ENCODE results near the gene SOAT2.

SOAT2 gene

DNA sequence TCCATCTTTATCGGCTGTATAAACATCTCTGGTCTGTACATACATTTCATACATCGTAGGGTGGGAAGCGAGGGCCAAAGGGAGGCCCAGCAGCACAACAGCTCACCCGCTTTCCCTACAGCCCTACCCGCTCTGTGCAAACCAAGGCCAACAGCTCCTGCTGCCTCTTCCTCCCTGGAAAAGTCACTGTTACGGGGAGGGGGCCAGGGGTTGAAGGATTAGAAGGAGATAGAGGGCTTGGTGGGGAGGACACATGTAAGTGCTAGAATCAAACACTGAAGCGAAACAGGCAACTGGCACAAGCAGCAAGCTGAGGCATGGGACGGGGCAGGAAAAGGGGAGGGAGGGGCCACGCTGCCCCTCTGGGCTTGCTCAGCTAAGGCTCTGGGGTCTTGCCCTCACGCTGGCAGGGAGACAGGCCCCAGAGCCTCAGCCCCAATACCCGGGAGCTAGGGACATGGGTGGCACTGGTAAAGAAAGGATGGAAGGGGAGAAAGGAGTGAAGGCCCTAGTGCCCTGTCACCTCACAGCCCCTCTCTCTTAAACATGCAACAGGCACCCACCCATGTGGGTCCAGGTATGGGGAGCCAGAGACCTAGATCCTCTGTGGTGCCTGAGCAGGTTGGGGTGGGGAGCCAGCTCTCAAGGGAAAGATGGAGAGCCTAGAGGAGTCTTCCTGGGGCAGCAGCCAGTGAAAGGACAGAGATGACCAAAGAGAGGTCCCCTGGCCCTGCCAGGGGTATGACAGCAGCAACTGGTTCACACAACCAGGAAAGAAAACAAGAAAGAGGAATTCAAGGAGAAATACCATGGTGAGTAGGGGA, 38.5 kb upstream of the SOAT2 start:
- DNase-seq: no peak

DNA sequence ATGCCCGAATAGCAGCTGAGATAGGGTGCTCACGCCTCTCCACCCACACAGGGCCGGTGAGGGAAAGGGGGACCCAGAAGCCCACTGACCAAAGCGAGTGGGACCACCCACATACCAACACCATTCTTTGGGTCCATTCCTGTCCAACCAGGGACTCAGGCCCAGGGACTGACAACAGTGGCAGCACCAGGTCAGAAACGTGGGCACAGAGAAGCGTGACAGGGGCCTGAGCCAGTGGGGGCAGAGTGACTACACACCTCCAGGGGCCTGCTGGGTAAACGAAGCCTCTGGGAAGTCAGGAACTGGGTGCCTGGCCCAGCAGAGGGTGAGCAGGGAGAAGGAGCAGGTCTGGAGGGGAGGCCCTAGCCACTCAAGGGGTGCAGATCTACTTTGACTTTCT, 37.8 kb upstream of the SOAT2 start:
- ATAC-seq: no peak
- no peak for DNase-seq

More for the DNA sequence above, 38.5 kb upstream of the SOAT2 start:
- ATAC-seq: no peak

DNA sequence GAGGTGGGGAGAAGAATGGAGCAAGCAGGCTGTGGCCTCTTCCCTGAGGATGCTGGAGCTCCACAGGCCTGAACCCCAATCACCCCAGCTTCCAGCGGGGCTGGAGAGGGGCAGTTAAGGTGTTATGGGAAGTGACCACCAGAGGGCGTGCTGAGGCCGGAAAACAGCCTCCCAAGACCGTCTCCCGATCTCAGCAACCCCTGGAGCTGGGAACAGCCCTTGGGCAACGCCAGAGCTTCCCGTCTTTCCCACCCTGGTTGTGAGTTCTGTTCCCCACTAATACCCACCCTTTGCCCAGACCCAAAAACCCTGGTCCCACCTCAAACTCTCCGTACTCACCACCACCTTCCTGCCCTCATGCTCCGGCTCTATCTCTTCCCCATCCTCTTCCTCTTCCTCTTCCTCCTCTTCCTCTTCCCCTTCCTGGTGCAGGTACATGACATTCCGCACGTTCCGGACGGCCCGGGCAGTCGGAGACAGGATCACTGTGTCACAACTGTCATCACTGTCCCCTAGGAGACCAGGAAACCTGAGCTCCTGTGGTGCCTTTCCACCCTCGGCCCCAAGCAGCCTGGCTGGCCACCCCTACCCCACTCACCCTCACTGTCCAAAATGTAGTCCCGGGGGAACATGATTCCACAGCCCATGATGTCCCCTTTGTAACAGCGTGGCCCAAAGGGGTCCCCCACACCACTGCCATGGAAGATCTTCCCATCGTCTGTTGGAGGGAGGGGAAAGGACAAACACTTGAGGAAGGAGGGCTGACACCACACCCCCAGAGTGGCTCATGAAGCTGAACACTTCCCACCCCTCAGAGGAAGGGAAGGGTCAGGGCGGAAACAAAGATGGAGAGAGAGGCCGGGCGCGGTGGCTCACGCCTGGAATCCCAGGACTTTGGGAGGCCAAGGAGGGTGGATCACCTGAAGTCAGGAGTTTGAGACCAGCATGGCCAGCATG, 37.0 kb upstream of the SOAT2 start:
- no peak for ATAC-seq
- peak; percentile 78 for DNase-seq

DNA sequence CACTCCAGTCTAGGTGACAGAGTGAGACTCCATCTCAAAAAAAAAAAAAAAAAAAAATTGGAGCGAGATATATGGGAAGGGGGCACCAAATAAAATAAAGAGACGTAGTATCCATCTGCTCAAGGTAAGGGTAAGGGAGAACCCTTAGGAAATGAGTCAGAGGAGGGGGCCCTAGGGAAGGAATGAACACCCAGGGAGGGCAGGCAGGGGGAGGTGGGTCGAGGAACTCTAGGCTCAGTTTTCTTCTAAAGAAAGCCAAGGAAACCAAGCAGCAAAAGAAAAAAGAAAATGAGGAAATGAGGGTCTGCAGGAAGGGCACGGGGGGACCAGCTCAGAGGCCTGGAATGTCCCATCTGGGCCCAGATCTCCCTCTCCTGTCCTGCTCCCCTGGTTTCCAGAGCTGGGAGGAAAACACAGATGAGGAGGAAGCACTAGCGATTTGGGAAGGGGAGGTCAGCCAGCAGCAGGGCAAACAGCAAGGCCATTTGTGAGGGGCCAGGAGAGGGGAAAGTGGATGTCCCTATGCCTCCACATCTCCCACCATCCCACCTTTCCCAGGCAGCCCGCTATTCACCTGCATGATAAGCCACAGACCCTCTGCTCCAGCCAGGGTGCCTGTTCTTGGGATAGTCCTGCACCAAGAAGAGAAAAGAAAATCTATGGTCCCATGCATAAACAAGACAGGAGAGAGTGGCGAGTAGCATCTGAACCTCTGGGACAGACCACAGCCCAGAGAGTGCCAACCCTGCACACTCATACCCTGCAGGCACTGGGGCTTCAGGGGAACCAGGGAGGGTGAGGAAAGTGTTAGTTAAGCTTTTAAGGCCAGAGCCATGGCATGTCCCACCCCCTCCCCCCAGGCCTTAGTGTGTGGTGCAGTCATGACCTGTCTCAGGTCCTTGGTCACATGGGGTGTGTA, 36.0 kb upstream of the SOAT2 start:
- DNase-seq (no peak), ATAC-seq (peak; percentile 30)

DNA sequence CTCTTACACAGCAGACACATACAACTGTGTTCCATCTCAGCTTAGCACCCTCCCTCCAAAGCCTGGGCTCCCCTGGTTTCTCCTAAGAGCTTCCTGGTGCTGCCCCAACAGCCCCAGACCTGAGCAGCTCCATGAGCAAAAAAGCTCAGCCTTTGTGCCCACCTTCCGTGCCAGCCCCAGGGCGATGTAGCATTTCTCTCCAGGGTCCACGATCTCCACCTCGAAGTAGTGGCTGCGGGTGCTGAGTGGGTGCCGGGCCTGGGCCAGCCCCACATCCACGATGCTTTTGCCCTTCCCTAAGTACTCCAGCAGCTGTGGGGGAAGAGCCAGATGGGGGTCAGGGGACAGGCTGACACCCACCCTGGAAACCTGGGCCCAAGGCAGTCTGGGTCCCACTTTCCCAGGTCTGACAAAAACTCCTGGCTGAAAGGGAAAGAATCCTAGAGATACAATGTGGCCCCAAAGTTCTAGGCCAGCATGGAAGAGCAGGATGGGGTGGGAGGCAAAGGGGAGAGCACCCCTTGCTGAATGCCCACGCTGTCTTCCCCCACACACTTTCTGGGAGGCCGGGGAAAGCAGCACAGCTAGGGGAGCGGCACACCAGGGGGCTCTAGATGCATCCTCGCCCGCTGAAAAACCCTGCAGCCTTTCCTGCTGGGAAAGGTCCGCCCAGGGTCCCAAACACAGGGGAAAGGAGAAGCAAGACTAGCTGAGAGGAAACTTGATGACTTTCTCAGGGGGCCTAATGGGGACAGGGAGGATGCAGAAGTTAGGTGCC, 35.1 kb upstream of the SOAT2 start:
- DNase-seq (no peak), ATAC-seq (no peak)

DNA sequence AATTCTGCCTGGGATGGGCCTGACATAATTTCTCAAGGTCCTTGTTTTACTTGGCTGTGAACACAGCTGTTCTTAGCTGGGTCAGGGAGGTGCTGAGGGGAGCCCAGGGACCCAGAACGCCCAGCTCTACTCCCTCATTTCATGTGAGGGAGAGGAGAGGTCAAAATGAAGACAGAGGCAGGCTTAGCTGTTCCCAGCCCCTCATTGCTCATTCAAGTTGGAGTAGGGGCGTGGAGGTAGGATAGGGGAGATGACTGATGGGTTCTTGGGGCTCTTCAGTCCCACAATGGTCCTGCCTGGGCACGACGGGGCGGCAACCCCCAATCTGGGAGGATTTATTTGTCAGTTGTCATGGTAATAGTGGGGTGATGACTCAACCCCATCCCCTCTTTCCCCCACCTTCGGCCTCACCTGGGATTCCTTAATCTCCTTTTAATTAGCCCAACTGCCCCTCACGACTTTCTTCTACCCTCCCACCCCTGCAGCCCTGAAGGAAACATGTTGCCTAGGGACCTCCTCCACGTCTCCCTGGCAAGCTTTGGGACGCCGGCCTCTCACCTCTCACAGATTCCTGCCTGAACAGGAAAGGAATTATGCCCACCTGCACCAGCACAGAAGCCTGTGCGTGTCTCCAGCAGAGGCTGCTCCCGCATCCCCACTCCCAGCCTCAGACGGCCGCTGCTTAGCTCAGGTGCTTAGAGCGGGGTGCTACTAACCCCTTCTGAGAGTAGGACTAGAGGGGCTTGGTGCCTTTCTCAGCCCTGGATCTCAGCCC, 34.3 kb upstream of the SOAT2 start:
- no peak for ATAC-seq

DNA sequence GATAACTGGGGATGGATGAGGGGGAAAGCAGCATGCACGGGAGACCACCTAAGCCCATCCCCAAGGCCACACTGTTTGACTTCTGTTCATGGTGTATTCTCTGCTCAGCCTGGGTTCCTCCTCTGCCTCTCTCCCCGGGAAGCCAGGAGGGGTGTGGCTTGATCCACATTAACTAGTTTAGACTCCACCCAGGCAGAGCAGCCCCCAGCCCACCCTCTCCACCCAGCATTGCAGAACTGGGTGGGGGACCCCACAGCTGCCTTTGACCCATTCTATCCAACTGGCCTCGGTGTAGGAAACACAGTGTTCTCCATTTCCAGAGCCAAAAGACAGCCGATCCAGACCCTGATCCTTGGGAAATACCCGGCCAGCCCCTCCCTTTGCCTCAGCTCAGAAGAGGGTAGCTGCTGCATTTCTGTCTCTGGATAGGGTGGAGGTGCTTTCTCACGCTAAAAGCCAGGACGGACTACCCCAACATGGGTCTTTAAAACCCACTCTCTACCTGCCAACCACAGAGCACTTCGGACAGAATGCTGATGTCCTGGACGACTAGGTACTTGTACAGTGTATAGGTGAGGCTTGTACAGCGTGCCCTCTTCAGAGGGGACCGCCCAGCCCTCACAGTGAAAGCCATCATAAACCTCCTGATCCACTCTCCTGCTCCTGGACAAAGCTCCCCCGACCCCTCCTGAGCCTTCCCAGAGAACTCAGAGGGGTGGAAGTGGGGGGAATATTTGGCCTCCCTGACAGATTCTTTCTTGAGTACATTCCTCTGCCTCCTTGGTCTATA, 33.5 kb upstream of the SOAT2 start:
- ATAC-seq: no peak
- DNase-seq: no peak

More for the DNA sequence above, 34.3 kb upstream of the SOAT2 start:
- no peak for DNase-seq

DNA sequence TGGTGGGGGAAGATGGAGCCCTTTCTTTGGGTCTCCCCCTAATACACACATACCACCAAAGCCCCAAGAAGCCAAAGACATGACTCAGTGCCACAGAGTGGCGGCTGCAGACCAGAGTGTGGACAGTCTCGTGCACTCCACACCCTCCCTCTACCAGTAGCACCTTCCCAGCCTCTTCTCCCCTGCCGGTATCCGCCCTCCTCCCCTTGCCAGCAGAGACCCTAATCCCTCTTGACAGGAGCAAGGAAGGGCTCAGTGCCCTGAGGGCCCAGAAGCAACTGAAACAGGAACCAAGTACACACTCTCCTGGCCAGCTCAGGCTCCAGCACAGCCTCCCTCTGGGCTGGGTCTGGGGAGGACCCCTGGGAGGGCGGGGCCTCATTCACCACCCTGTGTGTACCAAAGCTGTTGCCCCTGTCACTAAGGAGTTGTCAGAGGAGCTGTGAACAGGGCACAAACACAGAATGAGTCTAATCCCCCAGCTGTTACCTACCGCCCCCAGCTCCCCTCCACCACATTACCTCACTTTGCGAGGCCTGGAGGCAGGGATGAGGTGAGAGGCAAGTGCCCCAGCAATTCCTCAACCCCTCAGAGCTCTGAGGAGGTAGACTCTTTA, 32.3 kb upstream of the SOAT2 start:
- DNase-seq: no peak
- no peak for ATAC-seq

DNA sequence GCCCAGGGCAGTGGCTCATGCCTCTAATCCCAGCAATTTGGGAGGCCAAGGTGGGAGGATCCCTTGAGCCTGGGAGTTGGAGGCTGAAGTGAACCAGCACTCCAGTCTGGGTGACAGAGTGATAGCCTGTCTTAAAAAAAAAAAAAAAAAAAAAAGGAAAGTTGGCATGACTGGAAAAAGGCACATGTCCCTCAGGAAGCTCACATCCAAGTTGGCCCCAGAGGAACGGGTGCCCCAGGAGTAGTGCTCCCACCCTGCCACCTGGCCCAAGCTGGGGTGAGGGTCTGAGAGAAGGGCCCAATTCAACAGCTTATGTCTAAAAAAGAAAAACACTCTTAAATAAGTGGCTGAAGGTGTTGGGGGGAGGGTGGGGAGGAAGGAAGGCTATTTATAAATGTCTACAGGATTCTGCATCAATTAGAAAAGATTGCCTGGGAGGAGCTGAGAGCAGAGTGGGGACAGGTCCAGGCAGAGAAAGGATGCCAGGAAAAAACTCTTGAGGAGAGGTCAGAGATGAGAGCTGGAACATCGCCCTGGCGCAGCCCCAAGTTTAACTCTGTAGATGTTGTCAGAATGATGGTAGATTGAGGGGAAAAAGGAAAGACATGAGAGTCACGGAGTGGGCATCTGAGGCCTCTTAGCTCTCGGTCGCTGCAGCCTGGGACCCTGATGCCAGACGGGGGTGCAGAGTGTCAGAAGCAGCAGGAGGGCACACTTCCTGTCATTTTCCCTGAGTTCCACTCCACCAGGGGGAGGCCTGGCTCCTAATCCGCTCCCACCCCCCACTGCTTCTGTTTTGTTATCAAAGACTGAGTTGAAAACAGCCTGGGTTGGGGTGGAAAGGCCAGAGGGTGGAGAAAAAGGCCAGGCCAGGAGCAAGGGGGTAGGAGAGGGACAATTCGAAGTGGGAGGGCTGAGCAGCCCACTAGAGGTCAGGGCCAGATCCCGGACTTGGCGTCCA, 31.4 kb upstream of the SOAT2 start:
- ATAC-seq (no peak), DNase-seq (no peak)

DNA sequence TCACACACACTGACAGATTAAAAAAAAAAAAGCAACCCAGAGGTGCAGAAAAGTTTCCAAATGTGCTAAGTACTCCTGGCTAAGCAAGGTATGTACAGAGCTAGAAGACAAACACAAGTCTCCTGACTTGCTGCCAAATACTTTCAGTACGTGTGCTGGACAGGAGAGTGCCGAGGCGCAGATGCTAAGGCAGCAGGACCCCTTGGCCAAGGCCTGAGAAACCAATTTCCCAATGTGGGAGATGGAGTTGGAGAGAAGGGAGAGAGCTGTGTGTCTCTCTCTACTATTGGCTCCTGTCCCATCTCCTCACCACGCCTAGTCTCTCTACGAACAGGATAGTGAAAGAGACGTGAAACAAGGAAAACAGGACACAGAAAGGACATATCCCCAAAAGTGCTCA, 29.4 kb upstream of the SOAT2 start:
- ATAC-seq: no peak

DNA sequence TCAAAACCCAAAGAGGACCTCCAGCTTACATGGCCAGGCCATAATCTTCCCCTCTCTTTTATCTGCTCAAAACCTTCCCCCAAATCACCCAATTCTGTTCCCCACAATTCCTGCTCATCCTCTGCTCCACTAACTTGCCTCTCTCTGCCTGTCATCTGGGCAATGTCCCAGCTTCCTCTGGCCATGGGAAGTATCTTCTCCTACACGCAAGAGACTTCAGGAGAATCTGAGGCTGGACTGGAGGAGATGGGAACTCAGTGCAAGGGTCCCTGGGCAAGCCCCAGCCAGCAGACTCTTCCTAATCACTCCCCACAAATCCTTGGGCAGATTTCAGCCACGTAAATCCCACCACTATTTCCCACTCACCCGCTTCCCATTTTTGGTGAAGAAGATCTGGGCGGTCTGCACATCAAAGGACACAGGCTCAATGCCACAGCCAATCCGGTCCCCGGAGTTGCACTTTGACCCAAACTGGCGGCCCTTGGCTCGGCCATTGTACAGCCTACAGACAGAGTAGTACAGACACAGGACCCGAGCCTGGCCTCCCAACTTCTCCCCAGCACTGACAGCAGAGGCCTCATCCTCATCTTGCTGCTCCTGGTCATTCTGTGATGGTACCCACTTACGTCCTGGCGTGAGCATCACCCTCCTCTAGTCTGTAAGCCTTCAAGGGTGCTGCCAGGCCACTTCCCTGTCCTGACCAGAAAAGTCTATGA, 28.8 kb upstream of the SOAT2 start:
- DNase-seq: no peak
- ATAC-seq: no peak

More for the DNA sequence above, 29.4 kb upstream of the SOAT2 start:
- no peak for DNase-seq

DNA sequence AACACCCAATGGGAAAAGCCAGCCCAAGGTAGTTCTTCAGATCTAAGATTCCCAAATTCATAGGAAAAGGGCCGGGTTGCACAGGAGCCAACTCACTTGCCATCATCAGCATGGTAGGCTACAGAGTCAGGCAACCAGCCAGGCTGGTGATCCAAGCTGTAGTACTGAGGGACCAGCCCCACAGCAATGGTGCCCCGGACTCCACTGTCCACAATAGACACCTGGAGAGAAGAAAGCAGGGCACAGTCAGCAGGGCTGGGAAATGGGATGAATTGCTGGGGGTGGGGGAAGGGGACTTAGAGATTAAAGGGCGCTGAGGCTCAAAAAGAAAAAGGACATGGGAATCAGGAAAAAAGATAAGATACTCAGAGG, 28.3 kb upstream of the SOAT2 start:
- ATAC-seq (no peak), DNase-seq (no peak)

DNA sequence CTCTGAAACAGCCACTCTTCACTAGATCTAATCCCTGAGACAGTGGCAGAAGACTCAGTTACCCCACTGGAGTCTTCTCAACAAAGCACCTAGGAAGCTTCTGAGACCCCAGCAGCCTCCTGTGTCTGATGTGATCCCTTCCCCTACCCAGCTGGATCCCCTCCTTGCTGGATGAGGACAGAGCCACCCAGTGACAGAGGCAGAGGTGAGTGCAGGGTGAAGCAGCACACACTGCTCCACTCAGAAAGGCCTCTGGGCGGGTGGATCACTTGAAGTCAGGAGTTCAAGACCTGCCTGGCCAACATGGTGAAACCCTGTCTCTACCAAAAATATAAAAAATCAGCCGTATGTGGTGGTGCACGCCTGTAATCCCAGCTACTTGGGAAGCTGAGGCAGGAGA, 26.8 kb upstream of the SOAT2 start:
- DNase-seq: no peak
- ATAC-seq: no peak

DNA sequence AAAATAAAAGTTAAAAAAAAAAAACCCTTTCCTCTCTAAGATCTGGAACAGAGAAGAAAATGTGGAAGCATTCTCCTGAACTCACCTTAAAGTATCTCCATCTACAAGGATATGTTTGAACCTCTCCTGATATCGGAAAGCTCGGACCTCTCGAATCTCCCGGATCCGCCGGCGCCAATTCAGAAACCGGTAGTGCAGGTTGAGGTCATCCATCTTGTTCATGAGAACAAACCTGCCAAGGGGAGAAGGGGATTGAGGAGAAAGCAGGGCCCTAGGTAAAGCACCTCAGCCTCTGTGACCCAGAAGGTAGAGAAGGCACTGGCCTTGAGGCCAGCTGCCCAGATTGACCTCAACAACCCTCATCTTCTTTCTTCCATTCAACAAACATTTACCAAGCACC, 26.3 kb upstream of the SOAT2 start:
- DNase-seq: no peak
- ATAC-seq: no peak

DNA sequence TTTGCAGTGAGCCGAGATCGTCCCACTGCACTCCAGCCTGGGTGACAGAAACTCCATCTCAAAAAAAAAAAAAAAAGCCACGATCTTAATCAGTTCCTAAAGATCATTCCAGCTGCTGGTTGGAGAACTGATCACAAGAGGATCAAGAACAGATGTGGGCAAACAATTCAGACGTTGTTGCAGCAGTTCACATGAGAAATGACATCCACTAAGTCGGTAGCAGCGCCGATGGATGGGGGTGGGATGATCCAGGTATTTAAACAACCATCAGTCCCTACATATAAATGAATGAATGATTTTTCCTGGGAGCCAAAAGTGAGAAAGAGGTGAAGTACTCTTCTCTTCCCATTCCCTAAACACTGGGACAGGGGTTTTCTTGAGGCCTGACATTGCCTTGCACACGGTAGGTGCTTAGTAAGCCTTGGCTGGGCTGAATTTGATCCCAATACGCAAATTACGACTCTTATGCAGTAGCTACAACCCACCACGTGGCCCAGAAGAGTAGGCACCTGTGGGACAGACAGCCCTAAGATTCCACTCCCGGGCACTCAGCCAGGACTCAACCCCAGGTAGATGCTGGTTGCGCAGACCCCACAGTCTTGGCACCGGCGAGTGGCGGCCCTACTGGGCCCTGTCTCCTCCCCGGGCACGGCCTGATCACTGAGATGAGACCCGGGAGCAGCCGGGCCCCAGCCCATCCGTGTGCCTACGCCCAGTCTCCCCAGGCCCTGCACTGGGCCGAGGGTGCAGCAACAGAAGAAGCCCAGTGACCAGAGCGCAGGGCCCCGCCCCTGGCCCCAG, 24.7 kb upstream of the SOAT2 start:
- DNase-seq (peak; percentile 54), ATAC-seq (peak; percentile 34)
